Measurements from ENCODE around the gene CEP85.

CEP85 gene

DNA sequence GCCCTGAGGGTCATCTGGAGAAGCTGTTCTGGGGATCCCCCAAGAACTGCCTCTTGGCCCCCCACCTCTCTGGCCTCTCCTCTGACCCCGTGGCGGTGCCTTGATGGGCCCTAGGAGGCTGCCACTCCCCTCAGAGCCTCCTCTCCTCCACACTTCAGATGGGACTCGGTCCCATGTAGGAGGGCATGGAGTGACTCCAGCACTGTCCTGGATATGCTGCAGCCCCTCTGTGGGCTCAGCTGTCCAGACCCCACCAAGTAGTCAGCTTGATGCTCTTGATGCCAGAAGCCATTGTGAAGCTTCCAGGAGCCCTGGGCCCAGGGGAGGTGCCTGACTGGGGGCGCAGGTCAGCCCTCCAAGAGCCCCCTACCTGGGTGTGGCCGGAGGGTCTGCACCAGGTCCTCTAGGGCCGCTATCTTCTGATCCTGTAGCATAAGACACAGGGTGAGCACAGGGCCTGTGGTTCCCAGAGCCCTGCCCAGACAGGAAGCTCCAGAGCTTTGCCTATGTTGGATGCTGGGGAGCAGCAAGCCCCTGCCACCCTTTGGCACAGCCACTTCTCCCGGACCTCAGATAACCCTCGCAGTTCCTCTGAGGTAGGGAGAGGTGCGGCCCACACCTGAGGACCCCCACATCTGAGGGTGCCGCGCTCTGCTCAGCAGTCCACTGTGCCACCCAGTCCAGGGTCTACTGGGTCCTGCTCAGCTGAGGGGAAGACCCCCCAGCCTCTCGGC is 63.2 kb downstream of the CEP85 start:
- TF ChIP-seq, protein P1, sequence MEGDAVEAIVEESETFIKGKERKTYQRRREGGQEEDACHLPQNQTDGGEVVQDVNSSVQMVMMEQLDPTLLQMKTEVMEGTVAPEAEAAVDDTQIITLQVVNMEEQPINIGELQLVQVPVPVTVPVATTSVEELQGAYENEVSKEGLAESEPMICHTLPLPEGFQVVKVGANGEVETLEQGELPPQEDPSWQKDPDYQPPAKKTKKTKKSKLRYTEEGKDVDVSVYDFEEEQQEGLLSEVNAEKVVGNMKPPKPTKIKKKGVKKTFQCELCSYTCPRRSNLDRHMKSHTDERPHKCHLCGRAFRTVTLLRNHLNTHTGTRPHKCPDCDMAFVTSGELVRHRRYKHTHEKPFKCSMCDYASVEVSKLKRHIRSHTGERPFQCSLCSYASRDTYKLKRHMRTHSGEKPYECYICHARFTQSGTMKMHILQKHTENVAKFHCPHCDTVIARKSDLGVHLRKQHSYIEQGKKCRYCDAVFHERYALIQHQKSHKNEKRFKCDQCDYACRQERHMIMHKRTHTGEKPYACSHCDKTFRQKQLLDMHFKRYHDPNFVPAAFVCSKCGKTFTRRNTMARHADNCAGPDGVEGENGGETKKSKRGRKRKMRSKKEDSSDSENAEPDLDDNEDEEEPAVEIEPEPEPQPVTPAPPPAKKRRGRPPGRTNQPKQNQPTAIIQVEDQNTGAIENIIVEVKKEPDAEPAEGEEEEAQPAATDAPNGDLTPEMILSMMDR (IDR thresholded peaks at IDR 0.05) = no peak
- no peak for DNase-seq (ENCODE audit: low spot score)
- H3K27ac ChIP-seq = no peak overlapping the region
- H3K4me3 ChIP-seq = no peak overlapping the region

DNA sequence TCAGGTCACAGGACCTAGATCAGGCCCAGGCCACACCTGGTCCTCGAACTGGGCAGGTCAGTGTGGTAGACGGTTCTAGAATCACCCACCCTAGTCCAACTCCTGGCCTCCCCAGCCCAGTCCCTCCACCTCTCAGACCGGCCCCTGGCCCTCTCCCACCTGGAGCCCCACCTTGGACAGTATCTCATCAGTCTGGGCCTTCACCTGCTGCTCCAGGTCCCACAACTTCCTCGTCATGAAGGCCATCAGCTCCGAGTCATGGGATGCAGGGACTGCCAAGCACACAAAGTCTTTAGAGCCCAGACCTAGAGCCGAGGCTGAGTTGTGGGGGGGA is 63.8 kb downstream of the CEP85 start:
- Histone ChIP-seq H3K27ac (no peak overlapping the region), H3K4me3 (no peak overlapping the region)
- TF ChIP-seq, protein P1 (IDR thresholded peaks at IDR 0.05) = no peak
- no peak for DNase-seq (ENCODE audit: low spot score)

- no peak for DNase-seq (ENCODE audit: low spot score)
- Histone ChIP-seq H3K4me3 (no peak overlapping the region), H3K27ac (no peak overlapping the region)
- TF ChIP-seq, protein P1 (IDR thresholded peaks at IDR 0.05) = no peak
Measured at GRCh38 chr1:26300578-26301275, 66.7 kb downstream of the CEP85 start.

GRCh38 chr1:26302733-26303405 is 68.9 kb downstream of the CEP85 start:
- TF ChIP-seq, protein P1 (IDR thresholded peaks at IDR 0.05) = no peak
- Histone ChIP-seq H3K4me3 (no peak overlapping the region), H3K27ac (no peak overlapping the region)
- no peak for DNase-seq (ENCODE audit: low spot score)

GRCh38 chr1:26305667-26306289 is 71.8 kb downstream of the CEP85 start:
- H3K4me3 ChIP-seq = peak overlapping the region; percentile 75
- DNase-seq (ENCODE audit: low spot score) = no peak
- H3K27ac ChIP-seq = peak overlapping the region; percentile 50 to 82
- TF ChIP-seq, protein P1 (IDR thresholded peaks at IDR 0.05) = no peak

- peak within 1 kb of the TSS; percentile 50 to 82 for H3K27ac ChIP-seq
- DNase-seq (ENCODE audit: low spot score) = peak; percentile 90
- TF ChIP-seq, protein P1 (IDR thresholded peaks at IDR 0.05) = no peak
Measured at GRCh38 chr1:26306290-26307229, 72.6 kb downstream of the CEP85 start, which contains the start of gene UBXN11. TSS of gene UBXN11 (minus strand) at chr1:26306636. CDS start at chr1:26302883, 3,753 bp downstream.

More at GRCh38 chr1:26306290-26307229, 72.6 kb downstream of the CEP85 start, which contains the start of gene UBXN11:
- peak within 1 kb of the TSS; percentile 75 for H3K4me3 ChIP-seq

Data from coronary artery (tissue), 2 donors.